ENCODE data around the gene ARAP1. TPM values are rescaled to one million over a fixed set of nuclear protein-coding genes. Genes with fewer than 3 reads are reported as not detected.

The ARAP1 gene
- total RNA-seq, 1 experiment from 2014 or later = 151 TPM

DNA sequence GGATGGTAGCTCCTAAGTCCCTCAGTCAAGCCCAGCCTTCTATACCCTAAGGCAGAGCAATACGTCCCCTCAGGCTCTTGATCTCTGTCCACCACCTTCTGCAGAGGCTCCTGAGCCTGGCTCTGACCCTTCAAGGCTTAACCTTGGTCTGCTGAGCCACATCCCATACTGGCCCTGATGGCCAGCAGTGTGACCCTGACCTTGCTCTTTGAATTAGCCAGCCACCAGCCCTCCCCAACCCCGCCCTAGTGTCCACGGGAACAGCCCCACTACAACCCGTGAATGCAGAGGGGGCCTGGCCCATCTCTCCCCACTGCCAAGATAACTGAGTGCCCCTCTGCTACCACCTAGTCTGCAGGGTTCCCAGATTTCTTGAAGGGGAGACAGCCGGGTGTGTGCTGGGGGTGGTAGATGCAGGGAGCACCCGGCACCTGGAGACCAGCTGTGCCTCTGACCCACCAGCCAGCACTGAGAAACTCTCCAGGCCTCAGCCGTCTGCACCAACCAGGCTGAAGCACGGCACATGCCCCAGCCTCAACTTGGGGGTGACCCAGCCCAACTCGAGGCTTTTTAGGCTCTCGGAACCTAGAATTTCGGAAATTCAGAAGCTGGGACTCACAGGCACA is 6.2 kb downstream of the ARAP1 start:
- no peak for DNase-seq
- H3K27me3 ChIP-seq (ENCODE audit: insufficient read depth, low read depth) = no peaks in the 10 kb centered on the region
- H3K27ac ChIP-seq = no peak overlapping the region
- peaks cover 66% of the 10 kb centered on the region for H3K79me2 ChIP-seq (ENCODE audit: low read depth)
- peaks cover 3% of the 10 kb centered on the region; the same call in 1 of the 2 replicates for H4K20me1 ChIP-seq (ENCODE audit: insufficient read depth)
- H3F3A ChIP-seq (ENCODE audit: insufficient read depth, low read depth) = peaks cover 22% of the 10 kb centered on the region; the same call in 1 of the 2 replicates
- no peak overlapping the region for H3K4me2 ChIP-seq
- no peak overlapping the region for H2AFZ ChIP-seq
- H3K4me1 ChIP-seq (replicated peaks; ENCODE audit: insufficient read depth) = peaks cover 34% of the 10 kb centered on the region
- H3K9me2 ChIP-seq (ENCODE audit: insufficient read depth) = no peaks in the 10 kb centered on the region
- no peak for TF ChIP-seq EZH2 (IDR thresholded peaks at IDR 0.05; ENCODE audit: low read depth)
- TF ChIP-seq, protein P1, sequence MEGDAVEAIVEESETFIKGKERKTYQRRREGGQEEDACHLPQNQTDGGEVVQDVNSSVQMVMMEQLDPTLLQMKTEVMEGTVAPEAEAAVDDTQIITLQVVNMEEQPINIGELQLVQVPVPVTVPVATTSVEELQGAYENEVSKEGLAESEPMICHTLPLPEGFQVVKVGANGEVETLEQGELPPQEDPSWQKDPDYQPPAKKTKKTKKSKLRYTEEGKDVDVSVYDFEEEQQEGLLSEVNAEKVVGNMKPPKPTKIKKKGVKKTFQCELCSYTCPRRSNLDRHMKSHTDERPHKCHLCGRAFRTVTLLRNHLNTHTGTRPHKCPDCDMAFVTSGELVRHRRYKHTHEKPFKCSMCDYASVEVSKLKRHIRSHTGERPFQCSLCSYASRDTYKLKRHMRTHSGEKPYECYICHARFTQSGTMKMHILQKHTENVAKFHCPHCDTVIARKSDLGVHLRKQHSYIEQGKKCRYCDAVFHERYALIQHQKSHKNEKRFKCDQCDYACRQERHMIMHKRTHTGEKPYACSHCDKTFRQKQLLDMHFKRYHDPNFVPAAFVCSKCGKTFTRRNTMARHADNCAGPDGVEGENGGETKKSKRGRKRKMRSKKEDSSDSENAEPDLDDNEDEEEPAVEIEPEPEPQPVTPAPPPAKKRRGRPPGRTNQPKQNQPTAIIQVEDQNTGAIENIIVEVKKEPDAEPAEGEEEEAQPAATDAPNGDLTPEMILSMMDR (conservative IDR thresholded peaks at IDR 0.05) = no peak
- ChIA-PET CTCF (interaction anchor here (0.6 kb wide), 1 partner anchor 61 kb away, joined by 3 read pairs; no protein-coding TSS in a partner anchor), POLR2A (ENCODE audit: unreplicated experiment) (no interaction called here)
- no peaks in the 10 kb centered on the region for H3K9me3 ChIP-seq (ENCODE audit: insufficient read depth, low read depth)
- H3K36me3 ChIP-seq (ENCODE audit: low read depth) = no peaks in the 10 kb centered on the region
- intact Hi-C loops (cut with micrococcal nuclease; ENCODE audit: unreplicated experiment) = no loop called here
- H3K4me3 ChIP-seq = no peak overlapping the region
- BruUV-seq (replicated peaks) = no TSS peak

DNA sequence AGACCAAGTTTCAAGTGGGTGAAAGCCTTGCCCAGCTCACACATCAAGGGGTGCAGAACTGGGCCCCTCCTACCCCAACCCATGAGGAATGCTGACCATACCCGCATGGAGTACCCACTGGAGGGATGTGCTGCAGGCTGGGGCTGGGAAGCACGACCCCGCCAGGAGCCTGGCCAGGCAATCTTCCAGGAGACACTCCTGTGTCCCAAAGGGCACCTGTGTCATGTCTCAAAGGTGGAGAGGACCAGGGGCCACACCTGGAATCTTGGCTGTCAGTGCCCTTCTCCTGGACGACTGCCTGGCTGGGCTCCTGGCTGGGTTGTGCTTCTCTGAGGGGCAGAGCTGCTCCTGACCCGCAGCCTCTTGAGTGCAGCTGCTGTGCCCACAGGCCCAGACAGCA is 6.7 kb downstream of the ARAP1 start:
- BruUV-seq (replicated peaks) = no TSS peak
- Histone ChIP-seq H3K27ac (no peak overlapping the region), H3F3A (ENCODE audit: insufficient read depth, low read depth) (peaks cover 28% of the 10 kb centered on the region; the same call in 1 of the 2 replicates), H4K20me1 (ENCODE audit: insufficient read depth) (peaks cover 3% of the 10 kb centered on the region; the same call in 1 of the 2 replicates), H3K79me2 (ENCODE audit: low read depth) (peaks cover 65% of the 10 kb centered on the region), H2AFZ (no peak overlapping the region), H3K9me3 (ENCODE audit: insufficient read depth, low read depth) (no peaks in the 10 kb centered on the region), H3K4me3 (no peak overlapping the region), H3K9me2 (ENCODE audit: insufficient read depth) (no peaks in the 10 kb centered on the region), H3K4me2 (no peak overlapping the region), H3K27me3 (ENCODE audit: insufficient read depth, low read depth) (no peaks in the 10 kb centered on the region), H3K4me1 (replicated peaks; ENCODE audit: insufficient read depth) (peaks cover 34% of the 10 kb centered on the region), H3K36me3 (ENCODE audit: low read depth) (no peaks in the 10 kb centered on the region)
- CTCF ChIA-PET = no interaction called here
- no peak for DNase-seq
- TF ChIP-seq, protein P1 (conservative IDR thresholded peaks at IDR 0.05) = no peak
- no peak for TF ChIP-seq EZH2 (IDR thresholded peaks at IDR 0.05; ENCODE audit: low read depth)
- POLR2A ChIA-PET (ENCODE audit: unreplicated experiment) = no interaction called here
- intact Hi-C loops (cut with micrococcal nuclease; ENCODE audit: unreplicated experiment) = no loop called here

DNA sequence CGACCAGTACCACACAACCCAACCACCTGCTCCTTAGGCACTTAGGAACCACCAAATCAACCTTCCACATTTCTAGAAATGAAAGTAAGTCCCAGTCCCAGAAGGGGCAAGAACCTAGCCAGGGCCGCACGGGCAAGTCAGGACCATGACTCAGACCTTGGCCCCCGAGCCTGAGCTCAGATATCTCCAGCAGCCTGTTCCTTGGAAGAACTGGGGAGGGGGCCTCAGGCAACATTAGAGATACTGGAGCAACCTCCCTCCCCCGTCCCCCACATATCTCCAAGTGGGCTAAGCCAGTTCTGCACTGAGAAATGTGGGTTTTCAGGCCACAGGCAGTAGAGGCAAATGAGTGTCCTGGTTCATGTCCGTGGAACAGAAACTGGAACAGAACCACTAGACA is 7.7 kb downstream of the ARAP1 start:
- peaks cover 42% of the 10 kb centered on the region for H3K4me1 ChIP-seq (replicated peaks; ENCODE audit: insufficient read depth)
- H3K27me3 ChIP-seq (ENCODE audit: insufficient read depth, low read depth) = no peaks in the 10 kb centered on the region
- no peaks in the 10 kb centered on the region for H3K36me3 ChIP-seq (ENCODE audit: low read depth)
- BruUV-seq (replicated peaks) = no TSS peak
- CTCF ChIA-PET = interaction anchor here (0.6 kb wide), 1 partner anchor 18 kb away, joined by 5 read pairs; no protein-coding TSS in a partner anchor
- DNase-seq = no peak
- H3F3A ChIP-seq (ENCODE audit: insufficient read depth, low read depth) = peaks cover 31% of the 10 kb centered on the region; the same call in 1 of the 2 replicates
- TF ChIP-seq EZH2 (IDR thresholded peaks at IDR 0.05; ENCODE audit: low read depth) = no peak
- TF ChIP-seq, protein P1 (conservative IDR thresholded peaks at IDR 0.05) = no peak
- H2AFZ ChIP-seq = no peak overlapping the region
- no peaks in the 10 kb centered on the region; the same call in 1 of the 2 replicates for H4K20me1 ChIP-seq (ENCODE audit: insufficient read depth)
- no peaks in the 10 kb centered on the region for H3K9me3 ChIP-seq (ENCODE audit: insufficient read depth, low read depth)
- H3K79me2 ChIP-seq (ENCODE audit: low read depth) = peaks cover 65% of the 10 kb centered on the region
- H3K27ac ChIP-seq = no peak overlapping the region
- H3K4me3 ChIP-seq = no peak overlapping the region
- POLR2A ChIA-PET (ENCODE audit: unreplicated experiment) = no interaction called here
- intact Hi-C loops (cut with micrococcal nuclease; ENCODE audit: unreplicated experiment) = no loop called here
- no peaks in the 10 kb centered on the region for H3K9me2 ChIP-seq (ENCODE audit: insufficient read depth)
- no peak overlapping the region for H3K4me2 ChIP-seq
